ENCODE results near the gene RAB8B.

DNA sequence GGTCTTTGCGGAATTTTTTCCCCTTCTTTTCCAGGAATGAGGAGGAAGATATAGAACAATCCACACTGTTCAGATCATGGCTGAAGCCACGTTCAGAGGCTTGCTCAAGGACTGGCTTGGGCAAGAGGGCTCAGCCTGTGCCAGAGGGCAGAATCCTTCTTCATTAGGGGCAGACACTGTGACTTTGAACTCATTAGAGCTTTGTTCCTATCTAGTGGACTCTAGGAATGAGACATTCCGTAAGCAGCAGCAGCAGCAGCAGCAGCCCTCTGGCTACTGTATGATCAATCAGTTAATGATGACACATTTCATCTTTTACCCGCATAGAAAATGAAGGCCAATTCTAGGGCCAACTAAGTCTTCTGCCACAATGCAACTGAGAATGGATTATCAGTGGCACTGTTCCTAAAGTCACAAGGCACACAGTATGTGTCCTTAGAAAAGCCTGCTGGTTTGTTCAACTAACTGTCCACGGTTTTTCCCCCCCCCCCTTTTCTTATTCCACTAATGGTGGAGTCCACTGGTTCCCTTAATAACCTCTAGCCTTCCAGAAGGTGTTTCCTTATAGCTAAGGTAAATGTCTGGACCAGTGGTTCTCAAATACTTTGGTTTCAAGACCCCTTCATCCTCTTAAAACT, 1.7 kb upstream of the RAB8B start:
- TF ChIP-seq, protein P1, sequence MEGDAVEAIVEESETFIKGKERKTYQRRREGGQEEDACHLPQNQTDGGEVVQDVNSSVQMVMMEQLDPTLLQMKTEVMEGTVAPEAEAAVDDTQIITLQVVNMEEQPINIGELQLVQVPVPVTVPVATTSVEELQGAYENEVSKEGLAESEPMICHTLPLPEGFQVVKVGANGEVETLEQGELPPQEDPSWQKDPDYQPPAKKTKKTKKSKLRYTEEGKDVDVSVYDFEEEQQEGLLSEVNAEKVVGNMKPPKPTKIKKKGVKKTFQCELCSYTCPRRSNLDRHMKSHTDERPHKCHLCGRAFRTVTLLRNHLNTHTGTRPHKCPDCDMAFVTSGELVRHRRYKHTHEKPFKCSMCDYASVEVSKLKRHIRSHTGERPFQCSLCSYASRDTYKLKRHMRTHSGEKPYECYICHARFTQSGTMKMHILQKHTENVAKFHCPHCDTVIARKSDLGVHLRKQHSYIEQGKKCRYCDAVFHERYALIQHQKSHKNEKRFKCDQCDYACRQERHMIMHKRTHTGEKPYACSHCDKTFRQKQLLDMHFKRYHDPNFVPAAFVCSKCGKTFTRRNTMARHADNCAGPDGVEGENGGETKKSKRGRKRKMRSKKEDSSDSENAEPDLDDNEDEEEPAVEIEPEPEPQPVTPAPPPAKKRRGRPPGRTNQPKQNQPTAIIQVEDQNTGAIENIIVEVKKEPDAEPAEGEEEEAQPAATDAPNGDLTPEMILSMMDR (IDR thresholded peaks at IDR 0.05) = no peak
- TF ChIP-seq POLR2AphosphoS5 (IDR thresholded peaks at IDR 0.05) (no peak), EP300 (IDR thresholded peaks at IDR 0.05) (no peak), POLR2A (IDR thresholded peaks at IDR 0.05) (no peak)
